Fibroblast of gingiva (primary cell): ENCODE measurements around the gene ACBD5.
"Not testable (repeated sequence)": the region's sequence is repeated elsewhere in the genome, so short reads cannot be mapped to it uniquely, and the experiment has no call there.

Experiments
- DNase-seq: peaks from one replicate; pipeline ENCODE4 v3.0.0-alpha.2; 2011; ENCODE audit warnings: low read depth

Gene ACBD5

GRCh38 chr10:27241010-27241651, 534 bp upstream of the ACBD5 start:
- DNase-seq = peak; percentile 5

- not testable (repeated sequence) for DNase-seq
Measured at GRCh38 chr10:27237531-27237930, 3.1 kb downstream of the ACBD5 start.

- DNase-seq = not testable (repeated sequence)
Measured at GRCh38 chr10:27236589-27237128, 3.9 kb downstream of the ACBD5 start.

- DNase-seq = no peak
Measured at GRCh38 chr10:27235706-27236105, 4.9 kb downstream of the ACBD5 start.

GRCh38 chr10:27230022-27230421, 10.6 kb downstream of the ACBD5 start:
- DNase-seq = no peak

- DNase-seq = no peak
Measured at GRCh38 chr10:27225642-27226257, 14.8 kb downstream of the ACBD5 start.

GRCh38 chr10:27225011-27225590, 15.5 kb downstream of the ACBD5 start:
- no peak for DNase-seq

- peak; percentile 27 for DNase-seq
Measured at GRCh38 chr10:27223964-27224363, 16.6 kb downstream of the ACBD5 start.

- no peak for DNase-seq
Measured at GRCh38 chr10:27207350-27207749, 33.2 kb downstream of the ACBD5 start.

- no peak for DNase-seq
Measured at GRCh38 chr10:27203806-27204205, 36.8 kb downstream of the ACBD5 start.

GRCh38 chr10:27197980-27198620, 42.5 kb downstream of the ACBD5 start:
- DNase-seq = peak; percentile 40

GRCh38 chr10:27192284-27192683, 48.3 kb downstream of the ACBD5 start:
- DNase-seq = peak; percentile 92

- no peak for DNase-seq
Measured at GRCh38 chr10:27190508-27190907, 50.1 kb downstream of the ACBD5 start.

GRCh38 chr10:27188897-27189296, 51.7 kb downstream of the ACBD5 start:
- DNase-seq = no peak

- no peak for DNase-seq
Measured at GRCh38 chr10:27188259-27188658, 52.3 kb downstream of the ACBD5 start.

- no peak for DNase-seq
Measured at GRCh38 chr10:27169849-27170248, 70.7 kb downstream of the ACBD5 start.

- no peak for DNase-seq
Measured at GRCh38 chr10:27158421-27158820, 82.2 kb downstream of the ACBD5 start.

GRCh38 chr10:27157150-27157549, 83.4 kb downstream of the ACBD5 start:
- no peak for DNase-seq

GRCh38 chr10:27156566-27156965, 84.0 kb downstream of the ACBD5 start:
- DNase-seq = not testable (repeated sequence)

GRCh38 chr10:27155066-27155754, 85.4 kb downstream of the ACBD5 start, which contains the start of gene MASTL:
Gene MASTL (plus strand): TSS chr10:27155352. CDS start chr10:27155427, 75 bp downstream.
- peak; percentile 96 for DNase-seq

GRCh38 chr10:27153845-27154193, 86.8 kb downstream of the ACBD5 start:
- DNase-seq = no peak

- DNase-seq = no peak
Measured at GRCh38 chr10:27153329-27153728, 87.3 kb downstream of the ACBD5 start.
